Measurements from ENCODE around the gene CNTNAP4.

DNA sequence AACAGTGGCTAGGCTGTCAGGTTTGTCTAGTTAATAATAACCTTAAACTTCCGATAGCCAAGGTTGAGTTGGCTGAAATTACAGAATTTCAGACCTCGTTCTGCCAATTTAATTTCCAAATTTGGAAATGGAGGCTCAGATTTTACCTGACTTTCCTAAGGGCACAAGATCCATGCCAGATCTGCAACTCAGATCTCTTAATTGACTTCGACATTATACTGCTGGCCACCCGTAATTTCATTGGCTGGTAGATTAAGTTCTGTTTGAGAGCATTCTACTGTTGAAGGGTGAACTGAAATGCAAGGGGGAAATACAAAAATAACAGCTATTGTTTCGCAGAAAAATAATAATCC lies 210.8 kb downstream of the CNTNAP4 start:
- TF ChIP-seq CTCF (IDR thresholded peaks at IDR 0.05 in 8 of 11, conservative IDR thresholded peaks at IDR 0.05 in 3 of 11) (no peak), POLR2A (IDR thresholded peaks at IDR 0.05) (no peak)

Data from spleen (tissue), 7 donors.